ENCODE results near the gene TLE1.

Gene TLE1

DNA sequence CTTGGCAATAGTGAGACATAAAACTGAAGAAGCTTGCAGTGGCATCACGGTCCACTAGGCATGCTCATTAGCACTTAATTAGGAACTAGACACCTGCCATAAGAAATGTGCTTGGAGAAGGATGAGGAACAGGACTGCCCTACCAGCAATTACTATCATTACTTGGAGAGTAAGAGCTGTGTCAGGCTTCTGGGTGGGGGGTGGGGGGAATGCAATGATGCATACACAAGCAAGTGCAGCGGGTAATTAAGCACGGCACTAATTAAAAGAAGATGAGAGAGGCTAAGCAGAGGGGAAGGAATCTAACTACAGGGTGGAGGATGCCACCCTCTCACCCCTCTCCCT, 53.1 kb downstream of the TLE1 start:
- no peak for TF ChIP-seq JUND (IDR thresholded peaks at IDR 0.05; ENCODE audit: low read depth)
- in situ Hi-C loops (cut with HindIII; ENCODE audit: low pct_unique_long_range_greater_than_20kb, low sequenced_read_pairs): no loop called here
- no peak for DNase-seq (ENCODE audit: low read depth in 1 of 2, low spot score in 1 of 2)

DNA sequence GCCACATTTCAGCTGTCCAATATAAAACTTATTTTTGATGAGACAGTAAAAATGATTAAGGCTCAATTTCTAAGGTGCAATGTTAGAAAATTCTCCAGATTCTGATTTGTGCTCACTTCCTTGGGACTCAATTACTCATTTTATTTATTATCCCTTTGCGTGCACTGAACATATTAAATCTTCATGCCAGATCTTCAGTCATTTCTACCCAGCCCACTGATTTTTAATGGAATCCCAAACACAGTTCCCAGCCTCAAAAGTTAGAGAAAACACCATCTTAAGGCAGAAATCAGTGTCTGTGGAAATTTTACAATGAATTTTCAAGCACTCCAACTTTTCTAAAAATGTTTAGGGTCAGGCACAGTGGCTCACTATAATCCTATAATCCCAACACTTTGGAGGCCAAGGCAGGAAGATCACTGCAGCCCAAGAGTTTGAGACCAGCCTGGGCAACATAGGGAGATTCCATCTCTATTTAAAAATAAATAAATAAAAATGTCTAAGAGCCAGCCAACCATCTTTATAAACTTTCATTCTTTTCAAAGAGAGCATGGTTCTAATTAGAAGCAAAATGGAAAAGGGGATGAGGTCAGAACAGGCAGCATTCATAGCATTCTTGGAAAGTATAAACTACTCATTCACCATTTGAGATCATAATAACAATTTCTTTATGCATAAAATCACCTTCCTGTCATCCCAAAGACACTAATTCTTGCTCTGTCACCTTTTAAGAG, 53.7 kb downstream of the TLE1 start:
- no peak for DNase-seq (ENCODE audit: low read depth in 1 of 2, low spot score in 1 of 2)
- no peak for TF ChIP-seq JUND (IDR thresholded peaks at IDR 0.05; ENCODE audit: low read depth)
- in situ Hi-C loops (cut with HindIII; ENCODE audit: low pct_unique_long_range_greater_than_20kb, low sequenced_read_pairs): no loop called here

DNA sequence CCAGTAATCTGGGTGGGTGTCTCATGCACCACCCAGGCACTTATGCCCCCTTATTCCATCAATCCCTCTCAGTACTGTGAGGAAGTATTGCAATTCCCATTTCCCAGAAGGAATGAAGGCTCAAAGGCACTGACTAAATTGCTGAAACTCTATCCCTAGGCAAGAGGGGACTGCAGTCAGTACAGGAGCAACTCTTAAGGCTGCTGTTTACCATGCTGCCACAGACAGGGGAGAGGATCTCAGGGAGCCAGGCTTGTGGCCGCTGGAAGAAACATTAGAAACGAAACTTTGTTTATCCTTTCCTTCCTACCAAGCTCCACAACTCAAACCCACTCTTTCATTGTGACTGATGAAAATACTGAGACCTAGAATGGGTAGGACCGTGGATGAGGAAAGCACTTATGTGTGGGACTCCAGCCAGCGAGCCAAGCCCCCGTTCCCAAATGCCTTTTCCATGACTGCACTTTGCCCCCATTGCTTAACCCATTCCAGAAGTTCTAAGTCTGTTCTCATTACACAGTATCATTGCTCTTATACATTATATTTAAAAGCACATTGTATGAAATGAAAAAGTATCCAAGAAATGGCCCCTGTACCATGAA, 54.3 kb downstream of the TLE1 start:
- in situ Hi-C loops (cut with HindIII; ENCODE audit: low pct_unique_long_range_greater_than_20kb, low sequenced_read_pairs): no loop called here
- no peak for TF ChIP-seq JUND (IDR thresholded peaks at IDR 0.05; ENCODE audit: low read depth)
- no peak for DNase-seq (ENCODE audit: low read depth in 1 of 2, low spot score in 1 of 2)

DNA sequence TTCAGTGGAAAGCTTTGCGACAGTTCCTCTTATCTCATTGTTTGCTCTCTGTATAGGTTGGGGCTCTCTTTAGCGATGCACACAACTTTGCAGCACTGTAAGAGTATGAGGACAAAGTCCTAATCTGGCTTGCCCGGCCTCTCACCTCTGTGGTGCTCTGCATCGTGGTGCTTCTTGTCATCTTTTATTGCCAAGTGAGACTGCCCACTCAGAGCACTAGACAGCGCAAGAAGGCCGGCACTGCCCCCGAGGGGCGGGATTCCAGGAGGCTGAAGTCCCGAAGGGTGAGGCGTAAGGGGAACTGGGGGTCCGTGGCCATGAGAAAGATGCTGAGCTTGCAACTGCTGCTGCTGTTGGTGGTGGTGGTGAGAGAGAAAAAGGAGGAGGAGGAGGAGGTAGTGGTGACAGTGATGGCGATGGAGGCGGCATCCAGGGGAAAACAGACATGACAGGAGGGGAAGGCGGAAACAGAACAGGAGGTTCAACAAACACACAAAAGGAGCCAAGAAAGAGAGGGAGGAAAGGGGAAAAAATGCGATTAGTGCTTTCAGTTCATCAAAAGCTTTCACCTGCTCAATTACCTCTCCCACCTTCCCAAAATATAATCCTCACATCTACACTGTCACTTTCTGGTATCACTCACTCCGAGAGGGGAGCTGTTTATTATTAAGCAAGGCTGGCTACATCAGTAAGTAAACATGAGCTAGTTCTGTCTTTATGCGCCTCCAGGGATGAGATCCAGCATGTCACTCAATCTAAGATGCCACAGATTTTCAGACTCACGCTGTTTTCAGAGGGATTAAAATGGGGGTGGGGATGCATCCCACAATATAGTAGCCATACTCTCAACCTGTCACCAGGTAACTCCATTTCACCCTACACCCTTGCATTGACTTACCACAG, 55.1 kb downstream of the TLE1 start:
- no peak for TF ChIP-seq JUND (IDR thresholded peaks at IDR 0.05; ENCODE audit: low read depth)
- in situ Hi-C loops (cut with HindIII; ENCODE audit: low pct_unique_long_range_greater_than_20kb, low sequenced_read_pairs): no loop called here
- no peak for DNase-seq (ENCODE audit: low read depth in 1 of 2, low spot score in 1 of 2)

DNA sequence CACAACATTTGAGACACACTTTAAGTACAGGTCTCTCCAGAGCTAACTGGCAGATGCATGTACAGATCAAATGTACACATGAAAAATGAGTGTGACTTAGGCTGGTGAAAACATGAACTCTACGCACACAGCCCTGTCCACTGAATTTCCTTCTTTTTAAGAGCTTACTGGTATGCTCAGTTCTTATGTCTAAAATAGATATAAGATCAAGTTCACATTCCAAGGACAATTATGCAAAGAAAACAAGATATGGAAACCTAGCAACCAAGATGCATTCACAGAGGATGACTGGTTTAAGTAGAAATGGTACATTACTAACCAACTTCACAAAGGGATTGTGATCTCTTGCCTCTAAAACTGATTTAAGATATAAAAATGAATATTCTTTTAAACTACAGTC, 56.7 kb downstream of the TLE1 start:
- in situ Hi-C loops (cut with HindIII; ENCODE audit: low pct_unique_long_range_greater_than_20kb, low sequenced_read_pairs): no loop called here
- no peak for TF ChIP-seq JUND (IDR thresholded peaks at IDR 0.05; ENCODE audit: low read depth)
- no peak for DNase-seq (ENCODE audit: low read depth in 1 of 2, low spot score in 1 of 2)

DNA sequence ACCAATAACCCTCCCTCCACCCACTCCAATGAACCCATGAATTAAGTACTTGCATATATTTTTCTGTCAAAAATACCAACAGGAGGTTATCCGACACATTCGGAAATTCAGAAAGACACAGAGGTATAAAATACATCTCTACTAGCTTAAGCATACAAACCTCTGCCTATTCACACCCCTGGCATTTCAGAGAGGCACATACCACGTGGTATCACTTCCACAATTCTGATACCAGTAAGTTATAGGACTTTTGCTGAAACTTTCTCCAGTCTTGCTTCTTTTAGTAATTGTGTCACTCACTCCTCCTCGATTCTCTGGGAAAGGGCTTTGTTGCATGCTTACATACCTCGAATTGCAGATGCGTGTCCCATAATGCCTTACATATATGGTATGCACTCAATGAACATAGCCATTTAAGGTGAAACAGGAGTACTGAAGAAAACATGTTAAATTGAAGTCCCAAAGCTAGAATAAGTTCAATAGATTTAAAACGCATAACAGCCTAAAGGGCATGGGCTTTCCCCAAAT, 58.1 kb downstream of the TLE1 start:
- in situ Hi-C loops (cut with HindIII; ENCODE audit: low pct_unique_long_range_greater_than_20kb, low sequenced_read_pairs): no loop called here
- no peak for DNase-seq (ENCODE audit: low read depth in 1 of 2, low spot score in 1 of 2)
- no peak for TF ChIP-seq JUND (IDR thresholded peaks at IDR 0.05; ENCODE audit: low read depth)

DNA sequence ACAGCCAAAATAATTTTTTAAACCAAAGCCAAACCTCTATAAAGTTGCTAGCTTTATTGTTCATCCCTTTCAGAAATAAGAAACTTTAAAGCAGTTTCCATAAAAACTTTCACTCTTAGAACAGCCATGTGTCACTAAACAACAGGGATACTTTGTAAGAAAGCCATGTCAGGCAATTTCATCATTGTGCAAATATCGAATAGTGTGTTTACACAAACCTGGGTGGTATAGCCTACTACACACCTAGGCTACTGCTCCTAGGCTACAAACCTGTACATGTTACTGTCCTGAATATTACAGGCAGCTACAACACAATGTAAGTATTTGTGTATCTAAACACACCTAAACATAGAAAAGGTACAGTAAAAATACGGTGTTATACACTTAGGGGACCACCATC, 59.9 kb downstream of the TLE1 start:
- in situ Hi-C loops (cut with HindIII; ENCODE audit: low pct_unique_long_range_greater_than_20kb, low sequenced_read_pairs): no loop called here
- TF ChIP-seq JUND (IDR thresholded peaks at IDR 0.05; ENCODE audit: low read depth): no peak
- DNase-seq (ENCODE audit: low read depth in 1 of 2, low spot score in 1 of 2): peak in 1 of 2 experiments; percentile 35

DNA sequence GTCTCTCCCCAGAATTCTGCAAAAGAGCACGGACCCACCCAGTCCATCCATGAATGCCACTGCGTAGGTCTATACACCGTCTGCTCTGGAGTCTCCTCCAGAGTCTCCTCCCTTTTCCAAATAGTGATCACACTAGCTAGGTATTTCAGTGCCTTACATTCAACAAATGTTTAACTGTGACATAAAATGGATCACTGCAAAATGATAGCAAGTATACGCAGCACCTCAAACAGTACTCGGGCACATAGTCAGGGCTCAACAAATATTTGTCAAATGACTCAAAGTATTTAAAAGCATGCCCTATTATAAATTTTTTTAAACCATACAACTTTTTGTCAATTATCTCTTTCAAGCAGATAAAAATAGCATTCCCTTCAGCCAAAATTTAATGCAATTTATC, 60.5 kb downstream of the TLE1 start:
- DNase-seq (ENCODE audit: low read depth in 1 of 2, low spot score in 1 of 2): peak in 1 of 2 experiments; percentile 24
- no peak; the same call in 1 of the 2 replicates for TF ChIP-seq JUND (IDR thresholded peaks at IDR 0.05; ENCODE audit: low read depth)
- in situ Hi-C loops (cut with HindIII; ENCODE audit: low pct_unique_long_range_greater_than_20kb, low sequenced_read_pairs): no loop called here

DNA sequence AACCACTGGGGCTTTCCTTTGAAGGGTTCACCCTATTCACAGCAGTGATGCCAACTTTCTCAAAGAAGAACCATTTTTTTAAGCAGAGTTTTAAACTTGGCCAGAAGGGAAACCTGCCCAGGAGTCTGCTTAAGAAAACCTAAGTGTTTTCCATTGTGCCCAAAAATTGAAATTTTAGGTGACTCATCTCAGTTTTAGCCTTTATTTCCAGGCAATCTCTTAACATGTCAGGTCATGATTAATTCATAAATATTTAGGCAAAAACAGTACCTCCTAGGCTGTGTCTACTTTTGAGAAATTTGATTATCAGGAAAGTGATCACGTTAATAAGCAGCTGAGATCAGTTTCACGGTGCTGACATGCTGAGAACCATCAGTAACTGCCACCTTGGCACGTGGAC, 61.9 kb downstream of the TLE1 start:
- DNase-seq (ENCODE audit: low read depth in 1 of 2, low spot score in 1 of 2): no peak
- TF ChIP-seq JUND (IDR thresholded peaks at IDR 0.05; ENCODE audit: low read depth): no peak
- in situ Hi-C loops (cut with HindIII; ENCODE audit: low pct_unique_long_range_greater_than_20kb, low sequenced_read_pairs): no loop called here

DNA sequence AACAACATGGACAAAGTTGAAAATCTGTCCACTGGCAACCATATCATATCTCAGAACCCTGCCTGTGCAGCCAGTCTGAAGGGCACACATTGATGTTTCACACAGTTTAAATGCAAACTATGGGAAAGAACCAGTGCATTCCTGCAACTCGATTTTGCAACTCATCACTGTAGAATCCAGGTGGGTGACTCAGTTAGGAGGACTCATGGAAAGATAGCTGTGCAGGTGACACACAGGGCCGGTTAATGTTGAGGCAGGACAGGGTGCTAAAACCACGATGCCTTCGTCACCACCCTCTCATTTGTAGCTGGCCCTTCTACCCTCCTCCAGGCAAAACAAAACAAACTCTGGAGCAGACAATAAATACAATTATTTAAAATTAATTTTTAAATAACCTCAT, 62.8 kb downstream of the TLE1 start:
- in situ Hi-C loops (cut with HindIII; ENCODE audit: low pct_unique_long_range_greater_than_20kb, low sequenced_read_pairs): no loop called here
- no peak for TF ChIP-seq JUND (IDR thresholded peaks at IDR 0.05; ENCODE audit: low read depth)
- no peak for DNase-seq (ENCODE audit: low read depth in 1 of 2, low spot score in 1 of 2)

DNA sequence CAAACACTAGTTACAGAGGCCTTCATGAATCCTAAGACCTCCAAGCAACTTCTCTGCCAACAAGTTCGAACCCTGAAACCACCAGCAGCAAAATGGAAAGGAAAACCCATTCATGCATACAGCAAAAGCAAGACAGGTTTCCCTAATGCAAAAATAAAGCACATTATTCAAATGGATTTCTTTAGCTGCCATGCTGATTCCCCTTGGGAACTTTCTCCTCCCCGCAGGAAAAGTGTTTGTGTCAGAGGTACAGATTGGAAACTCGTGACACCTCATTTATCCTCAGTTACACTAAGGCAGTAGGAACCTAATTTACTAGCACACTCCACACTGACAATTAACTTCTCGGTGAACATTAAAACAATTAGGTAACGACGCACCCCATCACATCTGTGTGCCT, 63.4 kb downstream of the TLE1 start:
- in situ Hi-C loops (cut with HindIII; ENCODE audit: low pct_unique_long_range_greater_than_20kb, low sequenced_read_pairs): no loop called here
- no peak for DNase-seq (ENCODE audit: low read depth in 1 of 2, low spot score in 1 of 2)
- no peak for TF ChIP-seq JUND (IDR thresholded peaks at IDR 0.05; ENCODE audit: low read depth)

DNA sequence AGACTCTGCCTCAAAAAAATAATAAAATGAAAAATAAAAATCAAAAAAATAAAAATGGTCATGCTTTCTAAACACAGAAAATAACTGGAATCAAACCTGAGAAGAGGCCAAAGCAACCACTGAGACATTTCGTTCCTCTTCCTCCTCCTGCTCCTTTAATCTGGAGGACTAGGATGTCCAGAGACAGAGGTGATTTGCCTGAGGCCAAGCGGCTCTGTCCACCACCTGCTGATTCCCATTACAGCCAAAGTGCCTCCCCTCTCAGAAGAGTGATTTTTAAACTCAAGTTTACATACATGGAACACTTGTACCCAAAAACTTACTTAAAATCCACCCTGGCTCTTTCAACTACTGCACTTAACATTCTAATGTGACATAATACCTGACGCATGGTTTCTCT, 65.6 kb downstream of the TLE1 start:
- in situ Hi-C loops (cut with HindIII; ENCODE audit: low pct_unique_long_range_greater_than_20kb, low sequenced_read_pairs): no loop called here

More for the DNA sequence above, 65.6 kb downstream of the TLE1 start:
- no peak for TF ChIP-seq JUND (IDR thresholded peaks at IDR 0.05; ENCODE audit: low read depth)
- no peak for DNase-seq (ENCODE audit: low read depth in 1 of 2, low spot score in 1 of 2)
